Omental fat pad (tissue), 4 donors: Measurements from ENCODE around the gene ETV5. TPM values are rescaled to one million over a fixed set of nuclear protein-coding genes. Genes with fewer than 3 reads are reported as not detected.

Experiments used
- ATAC-seq: fragments of 150-250 bp; one replicate; pipeline ENCODE4 v1.9.1; 2016; ENCODE audit warnings: mild to moderate bottlenecking, moderate library complexity; ENCODE audit not compliant: low FRiP score
- DNase-seq: peaks from one replicate; pipeline ENCODE4 v3.0.0-alpha.2; 2019; ENCODE audit warnings: low spot score
- total RNA-seq, 4 donors: library from RNA; depleted of rRNA; stranded (reverse); fragments of >200 nt; gene quantifications; one replicate each; pipeline ENCODE4 v1.1.0, GENCODE V29; 2016
- TF ChIP-seq, protein P1 (sequence below), 3 donors: fragments of 450-650 bp; IDR thresholded peaks; one replicate each; pipeline ENCODE4 v1.5.1; 2016 to 2017; ENCODE audit warnings: antibody characterized with exemption in 3 of 3, mild to moderate bottlenecking in 3 of 3, moderate library complexity in 2 of 3

Gene ETV5
- total RNA-seq, 4 donors from 2014 or later = 10.3 to 23.3 (median 14.5) TPM

DNA sequence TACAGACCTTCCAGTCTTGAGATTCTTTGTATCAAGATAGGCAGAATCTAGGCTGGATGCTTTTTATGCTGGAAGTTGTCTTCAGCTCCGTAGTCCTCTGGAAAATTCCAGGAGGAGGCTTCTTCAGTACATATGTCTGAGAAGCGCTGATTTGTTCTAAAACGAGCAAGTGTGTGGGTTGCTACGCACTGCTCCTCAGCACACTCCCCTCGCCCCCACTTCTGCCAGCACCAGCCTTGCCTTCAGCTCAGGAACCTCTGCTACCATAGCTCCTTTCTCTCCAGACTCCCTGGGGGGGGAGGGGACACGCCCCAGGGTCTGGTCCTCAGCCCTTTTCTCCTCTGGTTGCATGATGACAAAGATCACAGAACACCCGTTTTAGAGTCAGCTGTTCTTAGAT lies 95.6 kb downstream of the ETV5 start:
- ATAC-seq = no peak
- TF ChIP-seq, protein P1, sequence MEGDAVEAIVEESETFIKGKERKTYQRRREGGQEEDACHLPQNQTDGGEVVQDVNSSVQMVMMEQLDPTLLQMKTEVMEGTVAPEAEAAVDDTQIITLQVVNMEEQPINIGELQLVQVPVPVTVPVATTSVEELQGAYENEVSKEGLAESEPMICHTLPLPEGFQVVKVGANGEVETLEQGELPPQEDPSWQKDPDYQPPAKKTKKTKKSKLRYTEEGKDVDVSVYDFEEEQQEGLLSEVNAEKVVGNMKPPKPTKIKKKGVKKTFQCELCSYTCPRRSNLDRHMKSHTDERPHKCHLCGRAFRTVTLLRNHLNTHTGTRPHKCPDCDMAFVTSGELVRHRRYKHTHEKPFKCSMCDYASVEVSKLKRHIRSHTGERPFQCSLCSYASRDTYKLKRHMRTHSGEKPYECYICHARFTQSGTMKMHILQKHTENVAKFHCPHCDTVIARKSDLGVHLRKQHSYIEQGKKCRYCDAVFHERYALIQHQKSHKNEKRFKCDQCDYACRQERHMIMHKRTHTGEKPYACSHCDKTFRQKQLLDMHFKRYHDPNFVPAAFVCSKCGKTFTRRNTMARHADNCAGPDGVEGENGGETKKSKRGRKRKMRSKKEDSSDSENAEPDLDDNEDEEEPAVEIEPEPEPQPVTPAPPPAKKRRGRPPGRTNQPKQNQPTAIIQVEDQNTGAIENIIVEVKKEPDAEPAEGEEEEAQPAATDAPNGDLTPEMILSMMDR (IDR thresholded peaks at IDR 0.05) = no peak
- DNase-seq = no peak

DNA sequence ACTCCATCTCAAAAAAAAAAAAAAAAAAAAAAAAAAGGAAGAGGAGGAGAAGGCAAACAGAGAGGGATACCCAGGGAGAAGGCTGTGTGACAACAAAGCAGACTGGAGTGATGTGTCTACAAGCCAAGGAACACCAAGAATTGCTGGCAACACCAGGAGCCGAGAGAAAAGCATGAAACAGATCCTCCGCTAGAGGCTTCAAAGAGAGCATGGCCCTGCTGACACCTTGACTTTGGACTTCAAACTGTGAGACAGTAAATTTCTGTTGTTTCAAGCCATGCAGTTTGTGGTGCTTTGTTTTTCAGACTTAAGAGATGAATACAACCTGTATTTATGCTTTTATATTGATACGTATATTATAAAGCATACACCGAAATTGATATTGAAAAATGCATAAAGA lies 96.8 kb downstream of the ETV5 start:
- TF ChIP-seq, protein P1 (IDR thresholded peaks at IDR 0.05) = no peak
- ATAC-seq (no peak), DNase-seq (no peak)

DNA sequence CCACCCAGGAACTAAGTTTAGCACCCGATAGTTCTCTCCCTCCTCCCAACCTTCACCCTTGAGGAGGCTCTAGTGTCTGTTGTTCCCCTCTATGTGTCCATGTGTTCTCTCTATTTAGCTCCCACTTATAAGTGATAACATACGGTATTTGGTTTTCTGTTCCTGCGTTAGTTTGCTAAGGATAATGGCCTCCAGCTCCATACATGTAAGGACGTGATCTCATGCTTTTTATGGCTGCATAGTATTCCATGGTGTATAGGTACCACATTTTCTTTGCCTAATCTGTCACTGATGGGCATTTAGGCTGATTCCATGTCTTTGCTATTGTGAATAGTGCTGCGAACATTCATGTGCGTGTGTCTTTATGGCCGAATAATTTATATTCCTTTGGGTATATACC lies 104.2 kb downstream of the ETV5 start:
- TF ChIP-seq, protein P1 (IDR thresholded peaks at IDR 0.05) = no peak
- ATAC-seq (no peak), DNase-seq (no peak)

DNA sequence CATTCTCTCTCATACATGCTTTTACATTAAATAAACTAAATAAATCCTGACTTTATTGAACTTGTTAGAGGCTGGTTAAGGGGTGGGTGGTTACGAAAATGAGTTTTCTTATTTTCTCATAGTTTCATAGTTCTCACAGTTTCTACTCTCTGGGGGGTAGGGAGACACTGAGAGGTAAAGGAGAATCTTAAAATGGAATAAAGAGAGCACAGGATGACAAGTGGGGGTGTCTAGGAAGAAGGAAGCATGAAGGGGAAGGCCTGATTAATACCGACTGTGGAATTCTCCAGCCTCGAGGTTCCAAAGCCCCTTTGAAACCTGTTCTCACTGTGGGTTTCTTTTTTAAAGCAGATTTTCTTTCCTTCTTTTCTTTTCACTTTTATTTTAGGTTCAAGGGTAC lies 104.7 kb downstream of the ETV5 start:
- TF ChIP-seq, protein P1 (IDR thresholded peaks at IDR 0.05) = no peak
- ATAC-seq (no peak), DNase-seq (no peak)

DNA sequence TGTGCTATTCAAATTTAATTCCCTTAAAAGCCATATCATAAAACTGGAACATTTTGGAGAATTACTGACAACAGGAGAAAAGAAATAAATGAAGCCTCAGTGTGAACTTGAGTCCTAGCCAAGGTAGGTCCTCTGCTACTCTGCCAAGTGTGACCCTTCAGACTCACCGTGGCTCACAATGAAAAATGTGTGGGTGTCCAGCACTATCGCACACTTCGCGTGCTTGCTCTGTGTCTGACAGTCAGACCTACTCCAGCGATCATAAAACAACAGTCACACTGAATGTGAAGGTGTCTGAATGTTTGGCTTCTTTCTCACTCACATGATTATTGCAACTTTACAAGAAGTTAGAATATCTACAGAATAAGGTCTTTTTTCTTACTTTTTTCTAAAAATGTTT lies 105.3 kb downstream of the ETV5 start:
- TF ChIP-seq, protein P1 (IDR thresholded peaks at IDR 0.05) = no peak
- DNase-seq = no peak
- ATAC-seq = no peak

DNA sequence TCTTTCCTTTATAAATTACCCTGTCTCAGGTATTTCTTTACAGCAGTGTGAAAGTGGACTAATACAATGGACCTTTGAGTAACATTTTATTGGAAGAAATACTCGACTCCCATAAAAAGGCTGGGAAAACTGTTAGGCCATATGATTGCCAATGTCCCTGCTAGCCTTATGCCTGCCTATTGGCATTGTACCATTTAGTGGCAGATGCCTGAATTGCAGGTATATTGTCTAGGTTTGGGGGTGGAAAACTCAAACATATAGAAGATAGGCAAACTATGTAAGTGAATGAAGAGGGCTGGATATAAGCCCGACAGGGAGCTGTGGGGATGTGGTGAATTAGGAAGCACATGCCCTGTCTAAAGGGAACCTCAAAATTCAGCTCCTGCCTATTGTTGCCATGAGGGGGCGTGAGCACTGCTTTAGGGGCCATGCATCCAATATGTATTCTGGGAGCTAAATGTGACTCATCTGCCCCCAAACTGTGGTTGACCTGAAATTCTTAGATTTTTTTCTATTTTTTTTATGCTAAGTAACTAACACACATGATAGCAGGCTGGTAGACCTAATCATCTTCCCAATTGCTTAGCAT lies 105.9 kb downstream of the ETV5 start:
- no peak for ATAC-seq
- no peak for DNase-seq
- TF ChIP-seq, protein P1 (IDR thresholded peaks at IDR 0.05) = no peak

DNA sequence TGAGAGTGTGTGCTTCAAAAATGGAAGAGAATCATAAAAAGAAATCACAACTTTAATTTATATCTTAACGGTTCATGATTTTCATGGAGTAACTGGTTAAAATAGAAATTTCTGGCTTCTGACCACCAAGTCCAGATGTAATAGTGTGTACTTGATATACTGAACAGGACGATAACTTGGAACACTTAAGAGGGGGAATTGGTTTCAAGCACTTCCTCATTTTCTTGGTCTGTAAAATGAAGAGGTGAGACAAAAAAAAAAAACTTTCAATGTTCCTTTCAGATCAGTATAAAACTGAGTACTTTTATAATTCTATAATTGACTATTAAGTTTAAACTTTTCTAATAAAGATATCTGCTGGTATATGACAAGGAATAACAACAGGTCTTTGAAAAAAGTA lies 107.0 kb downstream of the ETV5 start:
- TF ChIP-seq, protein P1 (IDR thresholded peaks at IDR 0.05) = no peak

More for the DNA sequence above, 107.0 kb downstream of the ETV5 start:
- DNase-seq (no peak), ATAC-seq (no peak)
